SK-N-MC (cell line): ENCODE results near the gene TMEM30B.

ENCODE experiments used
- EZH2 ChIP-seq: fragments of 200-600 bp; sonication (generic); IDR thresholded peaks from one replicate; pipeline ENCODE4 v1.6.1; 2017; ENCODE audit warnings: antibody characterized with exemption
- FOXP2 ChIP-seq: optimal IDR thresholded peaks from 2 replicates; pipeline ENCODE3; 2011; ENCODE audit warnings: mild to moderate bottlenecking, moderate library complexity; ENCODE audit not compliant: insufficient read depth; ENCODE audit errors: extremely low read length, control extremely low read depth
- POLR2AphosphoS5 ChIP-seq: IDR thresholded peaks from 2 replicates; pipeline ENCODE4 v1.6.1; 2012; ENCODE audit warnings: mild to moderate bottlenecking, low read depth, low read length, borderline replicate concordance

DNA sequence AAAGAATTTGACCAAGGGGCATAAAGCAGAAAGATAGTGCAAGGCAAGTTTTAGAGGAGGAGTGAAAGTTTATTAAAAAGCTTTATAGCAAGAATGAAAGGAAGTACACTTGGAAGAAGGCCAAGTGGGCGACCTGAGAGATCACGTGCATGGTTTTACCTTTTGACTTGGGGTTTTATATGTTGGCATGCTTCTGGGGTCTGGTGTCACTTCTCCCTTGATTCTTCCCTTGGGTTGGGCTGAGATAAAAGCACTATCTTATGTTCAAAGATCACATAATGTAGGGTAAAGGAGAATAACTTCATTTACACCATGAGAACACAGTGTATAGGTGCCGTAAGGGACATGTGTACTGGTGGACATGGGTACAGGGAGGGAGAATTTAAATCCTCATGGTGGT lies 17.7 kb upstream of the TMEM30B start:
- TF ChIP-seq POLR2AphosphoS5 (no peak), EZH2 (no peak), FOXP2 (no peak)
